HG02763 (cell line): ENCODE measurements around the gene TES.
"Not testable (repeated sequence)": the region's sequence is repeated elsewhere in the genome, so short reads cannot be mapped to it uniquely, and the experiment has no call there.

Experiments
- ATAC-seq: cut with Tn5 transposase; IDR thresholded peaks from one replicate; pipeline ENCODE4 v1.9.1; 2021; ENCODE audit warnings: mild to moderate bottlenecking, moderate library complexity; ENCODE audit not compliant: unreplicated experiment

Gene TES

GRCh38 chr7:116280803-116281202 lies 70.5 kb downstream of the TES start:
- ATAC-seq = no peak

GRCh38 chr7:116283595-116284204 lies 73.4 kb downstream of the TES start:
- no peak for ATAC-seq

- no peak for ATAC-seq
Observed at GRCh38 chr7:116284390-116284789, 74.1 kb downstream of the TES start.

- ATAC-seq = no peak
Observed at GRCh38 chr7:116285252-116285651, 74.9 kb downstream of the TES start.

GRCh38 chr7:116290740-116291139 lies 80.4 kb downstream of the TES start:
- no peak for ATAC-seq

GRCh38 chr7:116291937-116292336 lies 81.6 kb downstream of the TES start:
- no peak for ATAC-seq

GRCh38 chr7:116292381-116292780 lies 82.0 kb downstream of the TES start:
- ATAC-seq = no peak

GRCh38 chr7:116293139-116293538 lies 82.8 kb downstream of the TES start:
- no peak for ATAC-seq

- ATAC-seq = no peak
Observed at GRCh38 chr7:116293633-116294032, 83.3 kb downstream of the TES start.

- not testable (repeated sequence) for ATAC-seq
Observed at GRCh38 chr7:116295903-116296302, 85.6 kb downstream of the TES start.

- no peak for ATAC-seq
Observed at GRCh38 chr7:116298055-116298454, 87.7 kb downstream of the TES start.

GRCh38 chr7:116298576-116298975 lies 88.2 kb downstream of the TES start:
- ATAC-seq = no peak

- ATAC-seq = no peak
Observed at GRCh38 chr7:116305485-116306408, 95.4 kb downstream of the TES start.

- ATAC-seq = no peak
Observed at GRCh38 chr7:116306409-116307048, 96.2 kb downstream of the TES start.

- ATAC-seq = no peak
Observed at GRCh38 chr7:116307253-116307652, 96.9 kb downstream of the TES start.
